Panc1 (cell line): Measurements from ENCODE around the gene DDX20. TPM values are rescaled to one million over a fixed set of nuclear protein-coding genes. Genes with fewer than 3 reads are reported as not detected.

ENCODE experiments used
- ATAC-seq: fragments of 200-7000 bp; cut with Tn5 transposase; 2 replicates; pipeline ENCODE4 v1.9.1; 2020; ENCODE audit warnings: mild to moderate bottlenecking, moderate library complexity
- BruUV-seq: library from RNA; stranded (reverse); fragments of 400-500 nt; replicated peaks from 2 replicates; lab custom pipeline; 2021; lab: Mats Ljungman, UMichigan
- CTCF ChIA-PET: fragments of 300-600 bp; sonication (Branson Sonifier 250); formaldehyde crosslinking; loops from one replicate; lab custom pipeline; 2022; ENCODE audit warnings: antibody characterized with exemption; lab: Charles Lee
- POLR2A ChIA-PET: fragments of 300-600 bp; sonication (Branson Sonifier 250); formaldehyde crosslinking; loops from one replicate; lab custom pipeline; 2022; ENCODE audit warnings: antibody characterized with exemption; lab: Charles Lee
- DNase-seq: peaks from one replicate; pipeline ENCODE4 v3.0.0-alpha.2; 2010; ENCODE audit warnings: low read depth, low spot score
- H3K27ac ChIP-seq: 2 replicates; pipeline ENCODE4 v1.5.1; 2011; ENCODE audit warnings: mild to moderate bottlenecking, low read length, inconsistent platforms
- H3K27me3 ChIP-seq: fragments of 200-500 bp; sonication (Bioruptor generic); 2 replicates; pipeline ENCODE4 v1.6.0; 2014; ENCODE audit warnings: low read length, inconsistent platforms; ENCODE audit not compliant: control insufficient read depth, insufficient read depth
- H3K36me3 ChIP-seq: fragments of 200-500 bp; sonication (Bioruptor generic); 2 replicates; pipeline ENCODE4 v1.5.1; 2014; ENCODE audit warnings: inconsistent platforms, mild to moderate bottlenecking, low read length, moderate library complexity; ENCODE audit not compliant: control insufficient read depth, insufficient read depth
- H3K4me1 ChIP-seq: 2 replicates; pipeline ENCODE4 v1.5.1; 2011; ENCODE audit warnings: inconsistent platforms, mild to moderate bottlenecking, low read length, moderate library complexity; ENCODE audit not compliant: control insufficient read depth, insufficient read depth
- H3K4me3 ChIP-seq, 2 experiments: 2 replicates each; pipeline ENCODE4 v1.5.1; 2011 to 2012; ENCODE audit warnings: low read depth in 2 of 2, low read length in 2 of 2, mild to moderate bottlenecking in 2 of 2, inconsistent platforms in 1 of 2, moderate library complexity in 1 of 2
- H3K9me3 ChIP-seq: fragments of 200-500 bp; sonication (Bioruptor generic); 2 replicates; pipeline ENCODE4 v1.5.1; 2014; ENCODE audit warnings: low read depth, mild to moderate bottlenecking, inconsistent platforms, low read length, moderate library complexity; ENCODE audit not compliant: control insufficient read depth, insufficient read depth
- POLR2AphosphoS5 ChIP-seq: IDR thresholded peaks from 2 replicates; pipeline ENCODE4 v1.6.1; 2012; ENCODE audit warnings: mild to moderate bottlenecking, low read depth, low read length, moderate library complexity
- REST ChIP-seq, 2 experiments: IDR thresholded peaks; 2 replicates each; pipeline ENCODE4 v1.6.1; 2011 to 2012; ENCODE audit warnings: low read depth in 2 of 2, control low read depth in 1 of 2, low read length in 1 of 2, mild to moderate bottlenecking in 1 of 2, moderate library complexity in 1 of 2; ENCODE audit not compliant: insufficient read depth in 1 of 2
- SIN3A ChIP-seq: IDR thresholded peaks from 2 replicates; pipeline ENCODE4 v1.6.1; 2012; ENCODE audit warnings: low read depth, mild to moderate bottlenecking, low read length, moderate library complexity, borderline replicate concordance; ENCODE audit not compliant: insufficient read depth
- TCF7L2 ChIP-seq: IDR thresholded peaks from 2 replicates; pipeline ENCODE4 v1.6.1; 2011; ENCODE audit warnings: mild to moderate bottlenecking, low read depth, low read length, inconsistent platforms
- in situ Hi-C: cut with HindIII; loops from 2 replicates; pipeline ENCODE4 v1.10.0; 2016; ENCODE audit warnings: low sequenced_read_pairs, low pct_unique_long_range_greater_than_20kb
- intact Hi-C: fragments of 100-400 bp; cut with micrococcal nuclease; formaldehyde crosslinking; loops from one replicate; pipeline ENCODE4 v1.10.0; 2022; ENCODE audit not compliant: unreplicated experiment
- total RNA-seq: library from RNA; stranded (reverse); gene quantifications from one replicate; pipeline ENCODE4 v1.2.1, GENCODE V29; 2021; ENCODE audit not compliant: unreplicated experiment
- TF ChIP-seq, protein P1 (sequence below): fragments of 450-650 bp; IDR thresholded peaks from 2 replicates; pipeline ENCODE4 v1.5.1; 2017; ENCODE audit warnings: mild to moderate bottlenecking

Gene DDX20
- total RNA-seq, 1 experiment from 2014 or later, result 9.1 TPM

GRCh38 chr1:111789666-111790316, 34.1 kb downstream of the DDX20 start:
- ChIA-PET CTCF (no interaction called here), POLR2A (no interaction called here)
- DNase-seq (no peak), ATAC-seq (no peak)
- intact Hi-C loops (no loop called here), in situ Hi-C loops (no loop called here)
- no peaks in the 10 kb centered on the region for H3K4me1 ChIP-seq
- no peak overlapping the region for H3K27ac ChIP-seq
- no peak for TF ChIP-seq REST (IDR thresholded peaks at IDR 0.05; ENCODE audit: insufficient read depth in 1 of 2, low read depth in 2 of 2, low read length in 1 of 2)
- TF ChIP-seq, protein P1, sequence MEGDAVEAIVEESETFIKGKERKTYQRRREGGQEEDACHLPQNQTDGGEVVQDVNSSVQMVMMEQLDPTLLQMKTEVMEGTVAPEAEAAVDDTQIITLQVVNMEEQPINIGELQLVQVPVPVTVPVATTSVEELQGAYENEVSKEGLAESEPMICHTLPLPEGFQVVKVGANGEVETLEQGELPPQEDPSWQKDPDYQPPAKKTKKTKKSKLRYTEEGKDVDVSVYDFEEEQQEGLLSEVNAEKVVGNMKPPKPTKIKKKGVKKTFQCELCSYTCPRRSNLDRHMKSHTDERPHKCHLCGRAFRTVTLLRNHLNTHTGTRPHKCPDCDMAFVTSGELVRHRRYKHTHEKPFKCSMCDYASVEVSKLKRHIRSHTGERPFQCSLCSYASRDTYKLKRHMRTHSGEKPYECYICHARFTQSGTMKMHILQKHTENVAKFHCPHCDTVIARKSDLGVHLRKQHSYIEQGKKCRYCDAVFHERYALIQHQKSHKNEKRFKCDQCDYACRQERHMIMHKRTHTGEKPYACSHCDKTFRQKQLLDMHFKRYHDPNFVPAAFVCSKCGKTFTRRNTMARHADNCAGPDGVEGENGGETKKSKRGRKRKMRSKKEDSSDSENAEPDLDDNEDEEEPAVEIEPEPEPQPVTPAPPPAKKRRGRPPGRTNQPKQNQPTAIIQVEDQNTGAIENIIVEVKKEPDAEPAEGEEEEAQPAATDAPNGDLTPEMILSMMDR, result no peak
- TF ChIP-seq POLR2AphosphoS5, result no peak
- no peak for TF ChIP-seq SIN3A
- no peak for TF ChIP-seq TCF7L2
- peaks cover 3% of the 10 kb centered on the region for H3K27me3 ChIP-seq
- no peak overlapping the region for H3K4me3 ChIP-seq
- no TSS peak for BruUV-seq
- H3K9me3 ChIP-seq, result no peaks in the 10 kb centered on the region
- H3K36me3 ChIP-seq, result no peaks in the 10 kb centered on the region

- Histone ChIP-seq H3K9me3 (no peaks in the 10 kb centered on the region), H3K4me3 (no peak overlapping the region), H3K4me1 (no peaks in the 10 kb centered on the region), H3K27ac (no peak overlapping the region), H3K36me3 (no peaks in the 10 kb centered on the region), H3K27me3 (peaks cover 3% of the 10 kb centered on the region)
- no peak for ATAC-seq
- DNase-seq, result no peak
- no peak for TF ChIP-seq POLR2AphosphoS5
- TF ChIP-seq, protein P1, result no peak
- no peak for TF ChIP-seq REST (IDR thresholded peaks at IDR 0.05; ENCODE audit: insufficient read depth in 1 of 2, low read depth in 2 of 2, low read length in 1 of 2)
- no peak for TF ChIP-seq TCF7L2
- no peak for TF ChIP-seq SIN3A
- ChIA-PET POLR2A (no interaction called here), CTCF (interaction anchor here (0.6 kb wide), 1 partner anchor 21 kb away, joined by 3 read pairs; no protein-coding TSS in a partner anchor)
- no TSS peak for BruUV-seq
- intact Hi-C loops (no loop called here), in situ Hi-C loops (no loop called here)
Measured at GRCh38 chr1:111791776-111792175, 36.1 kb downstream of the DDX20 start.
